COLO668 (cell line): Measurements from ENCODE around the gene CFL2.
A peak's percentile ranks its signal among the peaks of the same experiment; 100 is the strongest.
"Not testable (repeated sequence)": the region's sequence is repeated elsewhere in the genome, so short reads cannot be mapped to it uniquely, and the experiment has no call there.

ENCODE experiments used
- DNase-seq: peaks from one replicate; lab custom pipeline; 2025; ENCODE audit not compliant: unreplicated experiment; lab: John Stamatoyannopoulos, UW

The CFL2 gene

GRCh38 chr14:34711796-34712712, 2.3 kb downstream of the CFL2 start:
- no peak for DNase-seq

- peak; percentile 20 for DNase-seq
Measured at GRCh38 chr14:34711169-34711568, 3.2 kb downstream of the CFL2 start.

- no peak for DNase-seq
Measured at GRCh38 chr14:34710744-34711143, 3.6 kb downstream of the CFL2 start.

- no peak for DNase-seq
Measured at GRCh38 chr14:34710006-34710405, 4.4 kb downstream of the CFL2 start.

GRCh38 chr14:34707722-34708121, 6.7 kb downstream of the CFL2 start:
- DNase-seq, result no peak

DNA sequence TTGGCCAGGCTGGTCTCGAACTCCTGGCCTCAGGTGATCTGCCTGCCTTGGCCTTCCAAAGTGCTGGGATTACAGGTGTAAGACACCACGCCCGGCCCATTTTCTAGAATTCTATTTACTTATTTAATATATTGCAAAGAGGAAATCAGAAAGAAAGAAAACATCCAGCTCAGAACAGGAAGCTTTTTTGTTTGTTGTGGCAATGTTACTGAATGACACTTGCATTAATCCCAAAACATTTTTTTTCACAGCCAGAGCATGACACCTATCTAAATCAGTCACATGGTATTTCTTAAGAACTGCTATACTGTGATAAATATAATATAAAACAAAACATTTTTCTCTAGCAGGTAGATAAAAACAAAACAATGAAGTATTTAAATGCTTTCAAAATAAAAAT, 12.6 kb downstream of the CFL2 start:
- DNase-seq, result no peak

DNA sequence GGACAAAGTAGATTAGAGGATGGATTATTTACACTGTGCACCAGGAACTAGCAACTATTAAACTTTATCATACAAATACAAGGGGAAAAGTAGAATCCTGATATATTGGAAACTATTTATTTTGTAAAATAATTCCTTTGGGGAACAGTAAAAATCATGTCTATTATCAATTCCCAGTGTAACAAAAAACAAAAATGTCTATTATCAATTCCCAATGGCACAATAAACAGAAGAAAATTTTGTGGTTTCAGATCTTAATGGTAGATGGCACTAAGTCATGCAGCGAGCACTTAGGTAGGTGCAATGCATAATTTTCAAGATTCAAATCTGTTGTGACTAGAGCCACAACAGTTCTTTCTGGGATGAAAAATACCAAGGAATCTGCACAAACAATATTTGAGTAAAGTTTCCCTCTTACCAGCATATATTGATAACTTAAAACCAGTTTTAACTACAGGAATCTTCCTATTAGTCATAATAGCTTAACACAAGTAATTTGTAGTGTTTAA, 13.7 kb downstream of the CFL2 start:
- no peak for DNase-seq

- peak; percentile 34 for DNase-seq
Measured at GRCh38 chr14:34699873-34700621, 14.3 kb downstream of the CFL2 start.

DNA sequence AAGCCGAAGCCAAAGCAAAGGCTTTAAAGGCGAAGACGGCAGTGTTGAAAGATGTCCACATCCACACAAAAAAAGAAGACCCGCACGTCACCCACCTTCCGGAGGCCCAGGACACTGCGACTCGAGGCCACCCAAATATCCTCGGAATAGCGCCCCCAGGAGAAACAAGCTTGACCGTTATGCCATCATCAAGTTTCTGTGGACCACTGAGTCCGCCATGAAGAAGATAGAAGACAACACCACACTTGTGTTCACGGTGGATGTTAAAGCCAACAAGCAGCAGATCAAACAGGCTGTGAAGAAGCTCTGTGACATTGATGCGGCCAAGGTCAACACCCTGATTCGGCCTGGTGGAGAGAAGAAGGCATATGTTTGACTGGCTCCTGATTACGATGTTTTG, 20.2 kb downstream of the CFL2 start:
- not testable (repeated sequence) for DNase-seq

DNA sequence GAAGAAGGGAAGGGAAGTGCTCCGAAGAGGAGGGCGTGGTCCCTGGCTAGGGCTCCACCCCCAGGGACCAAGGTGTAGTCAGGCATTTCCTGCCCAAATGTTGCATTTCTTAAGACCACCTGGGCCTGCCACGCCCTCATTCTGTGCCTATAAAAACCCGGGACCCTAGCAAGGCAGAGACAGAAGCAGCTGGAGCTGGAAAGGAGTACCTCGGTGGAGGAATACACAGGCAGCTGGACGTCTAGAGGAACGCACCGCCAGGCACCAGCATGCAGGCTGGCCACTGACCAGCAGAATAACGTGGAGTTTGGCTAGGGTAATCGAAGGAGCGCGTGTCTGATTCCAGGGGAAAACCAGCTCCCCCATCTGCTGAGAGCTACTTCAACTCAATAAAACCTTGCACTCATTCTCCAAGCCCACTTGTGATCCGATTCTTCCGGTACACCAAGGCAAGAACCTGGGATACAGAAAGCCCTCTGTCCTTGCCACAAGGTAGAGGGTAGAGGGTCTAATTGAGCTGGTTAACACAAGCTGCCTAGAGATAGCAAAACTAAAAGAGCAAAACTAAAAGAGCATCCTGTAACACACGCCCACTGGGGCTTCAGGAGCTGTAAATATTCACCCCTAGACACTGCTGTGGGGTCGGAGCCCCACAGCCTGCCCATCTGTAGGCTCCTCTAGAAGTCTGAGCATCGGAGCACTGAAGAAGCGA, 21.0 kb downstream of the CFL2 start:
- DNase-seq, result no peak

- DNase-seq, result no peak
Measured at GRCh38 chr14:34692898-34693227, 21.5 kb downstream of the CFL2 start.

GRCh38 chr14:34692348-34692747, 22.0 kb downstream of the CFL2 start:
- DNase-seq, result no peak

DNA sequence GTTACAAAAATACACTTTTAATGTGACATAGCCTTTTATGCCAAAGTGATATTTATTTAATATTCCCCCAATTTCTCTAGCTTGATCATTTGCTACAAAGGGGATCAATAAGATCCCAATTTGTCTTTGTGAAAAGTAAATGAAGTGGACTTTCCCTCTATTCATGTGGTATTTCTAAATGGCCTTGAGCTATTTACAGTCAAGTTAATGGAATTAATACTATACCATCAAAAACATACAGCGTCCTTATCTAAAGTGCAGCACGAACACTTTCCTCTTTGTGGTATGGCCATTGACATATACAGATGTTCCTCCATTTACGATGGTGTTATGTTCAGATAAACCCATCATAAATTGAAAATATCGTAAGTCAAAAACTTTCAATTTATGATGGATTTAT, 23.2 kb downstream of the CFL2 start:
- DNase-seq, result no peak

GRCh38 chr14:34688470-34689206, 25.8 kb downstream of the CFL2 start:
- DNase-seq, result no peak

- DNase-seq, result no peak
Measured at GRCh38 chr14:34685819-34686428, 28.5 kb downstream of the CFL2 start.

DNA sequence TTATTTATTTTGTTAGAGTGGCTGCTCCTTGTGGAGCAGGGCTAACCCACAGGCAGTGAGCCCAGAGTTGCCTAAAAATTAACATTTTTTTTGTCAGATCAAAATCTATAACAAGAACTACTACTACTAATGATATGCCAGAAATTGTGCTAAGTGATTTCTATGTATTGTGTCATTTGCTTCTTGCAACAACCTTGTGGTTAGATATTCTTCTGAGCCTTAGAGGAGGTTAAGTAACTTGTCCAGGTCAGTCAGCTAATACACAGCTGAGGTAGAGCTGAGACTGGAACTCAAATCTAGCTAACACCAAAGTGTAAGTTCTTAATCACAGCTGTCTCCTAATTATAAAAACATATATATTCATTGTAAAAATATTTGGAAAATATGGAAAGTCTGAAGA, 29.8 kb downstream of the CFL2 start:
- no peak for DNase-seq

- DNase-seq, result no peak
Measured at GRCh38 chr14:34682787-34683321, 31.5 kb downstream of the CFL2 start.

GRCh38 chr14:34680806-34681479, 33.5 kb downstream of the CFL2 start:
- no peak for DNase-seq

DNA sequence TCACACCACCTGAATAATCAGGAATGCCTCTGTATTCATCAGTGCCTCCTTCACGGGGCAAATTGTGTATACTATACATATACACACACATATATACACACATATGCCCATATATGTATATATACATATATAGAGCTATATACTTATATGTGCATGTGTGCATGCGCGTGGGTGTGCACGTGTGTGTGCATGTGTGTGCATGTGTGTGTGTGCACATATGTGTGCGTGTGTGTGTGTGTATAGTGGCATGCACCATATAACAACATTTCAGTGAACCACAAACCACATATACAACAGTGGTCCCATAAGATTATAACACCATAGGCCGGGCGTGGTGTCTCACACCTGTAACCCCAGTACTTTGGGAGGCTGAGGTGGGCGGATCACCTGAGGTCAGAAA, 35.7 kb downstream of the CFL2 start:
- no peak for DNase-seq

DNA sequence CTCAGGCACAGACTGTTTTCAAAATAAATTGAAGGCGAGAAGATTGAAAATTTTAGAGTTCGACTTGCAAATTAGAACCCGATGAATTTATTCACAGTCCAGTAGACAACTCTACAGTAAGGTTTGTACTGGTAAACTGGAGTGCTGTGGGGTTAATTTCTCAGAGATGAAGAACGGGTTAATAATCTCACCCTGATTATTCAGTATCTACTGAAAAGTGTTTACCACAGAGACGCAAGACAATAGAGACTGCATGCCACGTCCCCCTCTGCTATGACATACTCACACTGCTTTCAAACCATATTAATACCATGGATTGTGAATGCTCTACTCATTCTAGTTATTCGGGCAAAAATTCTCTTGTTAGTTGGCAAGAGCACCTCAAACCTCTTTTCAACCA, 36.1 kb downstream of the CFL2 start:
- no peak for DNase-seq
